Neural cell (in vitro differentiated cells): ENCODE measurements around the gene DAND5. TPM values are rescaled to one million over a fixed set of nuclear protein-coding genes. Genes with fewer than 3 reads are reported as not detected.

ENCODE experiments used
- H2AFZ ChIP-seq: fragments of 200-600, 300-800 bp; sonication (generic), shearing (Covaris generic); 2 replicates; pipeline ENCODE4 v1.6.0; 2014; ENCODE audit warnings: low read depth, mild to moderate bottlenecking, antibody characterized with exemption, low read length, moderate library complexity
- H3F3A ChIP-seq: fragments of 200-600 bp; shearing (Covaris generic); 2 replicates; pipeline ENCODE4 v1.6.1; 2016; ENCODE audit warnings: mild to moderate bottlenecking, moderate library complexity, mixed read lengths, antibody characterized with exemption, low read length; ENCODE audit not compliant: insufficient read depth, poor library complexity, severe bottlenecking
- H3K27ac ChIP-seq: fragments of 200-600, 300-800 bp; sonication (generic), shearing (Covaris generic); 2 replicates; pipeline ENCODE4 v1.5.1; 2014; ENCODE audit warnings: mild to moderate bottlenecking, low read length, moderate library complexity
- H3K27me3 ChIP-seq: fragments of 300-800, 200-600 bp; sonication (generic), shearing (Covaris generic); 2 replicates; pipeline ENCODE4 v1.6.0; 2014; ENCODE audit warnings: mild to moderate bottlenecking, low read depth, low read length, moderate library complexity; ENCODE audit not compliant: insufficient read depth
- H3K36me3 ChIP-seq: fragments of 300-800, 200-600 bp; sonication (generic), shearing (Covaris generic); 2 replicates; pipeline ENCODE4 v1.5.1; 2014; ENCODE audit warnings: mild to moderate bottlenecking, antibody characterized with exemption, low read length, moderate library complexity; ENCODE audit not compliant: insufficient read depth
- H3K4me2 ChIP-seq: fragments of 300-800, 200-600 bp; sonication (generic), shearing (Covaris generic); 2 replicates; pipeline ENCODE4 v1.6.0; 2014; ENCODE audit warnings: mild to moderate bottlenecking, low read length
- H3K4me3 ChIP-seq: fragments of 300-800, 200-600 bp; sonication (generic), shearing (Covaris generic); 2 replicates; pipeline ENCODE4 v1.5.1; 2014; ENCODE audit warnings: mild to moderate bottlenecking, low read length, moderate library complexity
- H3K79me2 ChIP-seq: fragments of 200-600 bp; shearing (Covaris generic); replicated peaks from 2 replicates; pipeline ENCODE4 v1.6.0; 2014; ENCODE audit warnings: mild to moderate bottlenecking, low read length, moderate library complexity; ENCODE audit not compliant: insufficient read depth
- H3K9ac ChIP-seq: fragments of 300-800, 200-600 bp; sonication (generic), shearing (Covaris generic); 2 replicates; pipeline ENCODE4 v1.6.1; 2016; ENCODE audit warnings: mild to moderate bottlenecking, low read length, mixed read lengths
- H3K9me2 ChIP-seq: fragments of 200-600 bp; shearing (Covaris generic); 2 replicates; pipeline ENCODE4 v1.6.1; 2016; ENCODE audit warnings: mild to moderate bottlenecking, low read length, mixed read lengths; ENCODE audit not compliant: insufficient read depth
- H3K9me3 ChIP-seq: fragments of 200-600, 300-800 bp; sonication (generic), shearing (Covaris generic); 2 replicates; pipeline ENCODE4 v1.6.1; 2016; ENCODE audit warnings: mild to moderate bottlenecking, mixed run types, low read length, moderate library complexity, mixed read lengths
- H4K20me1 ChIP-seq: fragments of 200-600 bp; shearing (Covaris generic); 2 replicates; pipeline ENCODE4 v1.6.1; 2016; ENCODE audit warnings: mild to moderate bottlenecking, mixed run types; ENCODE audit not compliant: insufficient read depth
- EP300 ChIP-seq: fragments of 450-650 bp; conservative IDR thresholded peaks from 2 replicates; pipeline ENCODE4 v1.6.1; 2014; ENCODE audit warnings: antibody characterized with exemption, mild to moderate bottlenecking, moderate library complexity; ENCODE audit not compliant: poor library complexity, severe bottlenecking
- EZH2 ChIP-seq: fragments of 200-600, 300-800 bp; shearing (Covaris generic), sonication (generic); IDR thresholded peaks from 2 replicates; pipeline ENCODE4 v1.6.1; 2014; ENCODE audit warnings: antibody characterized with exemption, low read length, borderline replicate concordance, mild to moderate bottlenecking; ENCODE audit not compliant: insufficient read depth, poor library complexity, severe bottlenecking
- MXI1 ChIP-seq: fragments of 450-650 bp; conservative IDR thresholded peaks from 2 replicates; pipeline ENCODE4 v1.6.1; 2014; ENCODE audit warnings: antibody characterized with exemption, mild to moderate bottlenecking; ENCODE audit not compliant: poor library complexity, severe bottlenecking
- POLR2AphosphoS5 ChIP-seq: IDR thresholded peaks from 2 replicates; pipeline ENCODE4 v1.6.1; 2012
- RAD21 ChIP-seq: fragments of 450-650 bp; conservative IDR thresholded peaks from 2 replicates; pipeline ENCODE4 v1.6.1; 2014; ENCODE audit warnings: antibody characterized with exemption, mild to moderate bottlenecking, moderate library complexity
- SMC3 ChIP-seq: fragments of 450-650 bp; conservative IDR thresholded peaks from 2 replicates; pipeline ENCODE4 v1.6.1; 2014; ENCODE audit warnings: antibody characterized with exemption, mild to moderate bottlenecking, moderate library complexity; ENCODE audit not compliant: poor library complexity
- TAF1 ChIP-seq: IDR thresholded peaks from 2 replicates; pipeline ENCODE4 v1.6.1; 2012; ENCODE audit warnings: low read depth
- polyA plus RNA-seq: library from polyadenylated mRNA; depleted of rRNA; stranded (reverse); fragments of >200 nt; gene quantifications from 2 replicates; pipeline ENCODE4 v1.2.3, GENCODE V29; 2014
- TF ChIP-seq, protein P1 (sequence below): fragments of 450-650 bp; IDR thresholded peaks from 2 replicates; pipeline ENCODE4 v1.5.1; 2014; ENCODE audit warnings: antibody characterized with exemption, mild to moderate bottlenecking, moderate library complexity; ENCODE audit not compliant: poor library complexity, severe bottlenecking
- TF ChIP-seq, protein P2 (sequence below): IDR thresholded peaks from 2 replicates; pipeline ENCODE4 v1.6.1; 2012; ENCODE audit warnings: borderline replicate concordance

DAND5 gene
- polyA plus RNA-seq, 1 donor from 2014 or later = not detected

DNA sequence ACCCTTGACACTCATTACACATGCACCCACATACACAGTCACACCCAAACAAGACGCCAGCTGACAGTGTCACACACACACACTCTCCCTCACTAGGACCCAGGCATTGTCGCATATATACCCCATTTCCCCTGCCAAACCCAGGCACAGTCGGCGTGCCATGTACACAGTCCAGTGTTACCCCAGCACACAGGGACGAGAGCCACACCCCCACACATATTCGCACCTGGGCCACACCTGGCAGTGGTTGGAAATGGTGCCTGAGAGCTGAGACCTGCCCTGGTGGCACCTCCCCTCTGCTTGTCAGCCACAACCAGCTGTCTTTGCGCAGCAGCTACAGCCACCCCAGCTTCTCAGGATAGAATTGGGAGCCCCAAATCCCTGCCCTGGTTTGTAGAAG lies 34.9 kb downstream of the DAND5 start:
- Histone ChIP-seq H2AFZ (no peak overlapping the region), H3K27ac (no peak overlapping the region), H4K20me1 (no peaks in the 10 kb centered on the region), H3K36me3 (no peaks in the 10 kb centered on the region), H3K9me2 (no peaks in the 10 kb centered on the region), H3K27me3 (peaks cover 94% of the 10 kb centered on the region), H3K4me2 (no peak overlapping the region), H3K4me3 (no peak overlapping the region), H3K9ac (no peak overlapping the region), H3K9me3 (no peaks in the 10 kb centered on the region), H3K79me2 (no peaks in the 10 kb centered on the region), H3F3A (no peaks in the 10 kb centered on the region)
- TF ChIP-seq POLR2AphosphoS5 (no peak), EZH2 (no peak), SMC3 (no peak), TAF1 (no peak), EP300 (no peak), RAD21 (no peak), MXI1 (no peak)
- TF ChIP-seq, protein P1, sequence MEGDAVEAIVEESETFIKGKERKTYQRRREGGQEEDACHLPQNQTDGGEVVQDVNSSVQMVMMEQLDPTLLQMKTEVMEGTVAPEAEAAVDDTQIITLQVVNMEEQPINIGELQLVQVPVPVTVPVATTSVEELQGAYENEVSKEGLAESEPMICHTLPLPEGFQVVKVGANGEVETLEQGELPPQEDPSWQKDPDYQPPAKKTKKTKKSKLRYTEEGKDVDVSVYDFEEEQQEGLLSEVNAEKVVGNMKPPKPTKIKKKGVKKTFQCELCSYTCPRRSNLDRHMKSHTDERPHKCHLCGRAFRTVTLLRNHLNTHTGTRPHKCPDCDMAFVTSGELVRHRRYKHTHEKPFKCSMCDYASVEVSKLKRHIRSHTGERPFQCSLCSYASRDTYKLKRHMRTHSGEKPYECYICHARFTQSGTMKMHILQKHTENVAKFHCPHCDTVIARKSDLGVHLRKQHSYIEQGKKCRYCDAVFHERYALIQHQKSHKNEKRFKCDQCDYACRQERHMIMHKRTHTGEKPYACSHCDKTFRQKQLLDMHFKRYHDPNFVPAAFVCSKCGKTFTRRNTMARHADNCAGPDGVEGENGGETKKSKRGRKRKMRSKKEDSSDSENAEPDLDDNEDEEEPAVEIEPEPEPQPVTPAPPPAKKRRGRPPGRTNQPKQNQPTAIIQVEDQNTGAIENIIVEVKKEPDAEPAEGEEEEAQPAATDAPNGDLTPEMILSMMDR = no peak
- TF ChIP-seq, protein P2, sequence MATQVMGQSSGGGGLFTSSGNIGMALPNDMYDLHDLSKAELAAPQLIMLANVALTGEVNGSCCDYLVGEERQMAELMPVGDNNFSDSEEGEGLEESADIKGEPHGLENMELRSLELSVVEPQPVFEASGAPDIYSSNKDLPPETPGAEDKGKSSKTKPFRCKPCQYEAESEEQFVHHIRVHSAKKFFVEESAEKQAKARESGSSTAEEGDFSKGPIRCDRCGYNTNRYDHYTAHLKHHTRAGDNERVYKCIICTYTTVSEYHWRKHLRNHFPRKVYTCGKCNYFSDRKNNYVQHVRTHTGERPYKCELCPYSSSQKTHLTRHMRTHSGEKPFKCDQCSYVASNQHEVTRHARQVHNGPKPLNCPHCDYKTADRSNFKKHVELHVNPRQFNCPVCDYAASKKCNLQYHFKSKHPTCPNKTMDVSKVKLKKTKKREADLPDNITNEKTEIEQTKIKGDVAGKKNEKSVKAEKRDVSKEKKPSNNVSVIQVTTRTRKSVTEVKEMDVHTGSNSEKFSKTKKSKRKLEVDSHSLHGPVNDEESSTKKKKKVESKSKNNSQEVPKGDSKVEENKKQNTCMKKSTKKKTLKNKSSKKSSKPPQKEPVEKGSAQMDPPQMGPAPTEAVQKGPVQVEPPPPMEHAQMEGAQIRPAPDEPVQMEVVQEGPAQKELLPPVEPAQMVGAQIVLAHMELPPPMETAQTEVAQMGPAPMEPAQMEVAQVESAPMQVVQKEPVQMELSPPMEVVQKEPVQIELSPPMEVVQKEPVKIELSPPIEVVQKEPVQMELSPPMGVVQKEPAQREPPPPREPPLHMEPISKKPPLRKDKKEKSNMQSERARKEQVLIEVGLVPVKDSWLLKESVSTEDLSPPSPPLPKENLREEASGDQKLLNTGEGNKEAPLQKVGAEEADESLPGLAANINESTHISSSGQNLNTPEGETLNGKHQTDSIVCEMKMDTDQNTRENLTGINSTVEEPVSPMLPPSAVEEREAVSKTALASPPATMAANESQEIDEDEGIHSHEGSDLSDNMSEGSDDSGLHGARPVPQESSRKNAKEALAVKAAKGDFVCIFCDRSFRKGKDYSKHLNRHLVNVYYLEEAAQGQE = no peak

DNA sequence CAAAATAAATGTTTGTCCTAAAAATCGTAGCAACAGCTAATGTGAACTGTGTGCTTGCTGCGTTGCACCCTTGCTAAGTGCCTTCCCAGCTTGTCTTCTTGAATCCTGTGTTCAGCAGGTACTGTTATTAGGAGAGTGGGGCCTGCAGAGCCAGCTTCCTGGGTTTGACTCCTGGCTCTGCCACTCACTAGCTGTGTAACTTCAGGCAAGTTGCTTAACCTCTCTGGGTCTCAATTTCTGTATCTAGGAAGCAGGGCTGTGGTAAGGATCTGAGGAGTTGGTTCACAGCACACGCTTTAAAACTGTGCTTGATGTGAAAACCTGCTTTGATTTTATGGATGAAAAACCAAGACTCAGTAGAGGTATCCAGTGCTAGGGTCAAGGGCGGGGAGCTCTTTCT lies 35.9 kb downstream of the DAND5 start:
- H2AFZ ChIP-seq = no peak overlapping the region
- no peaks in the 10 kb centered on the region for H3K79me2 ChIP-seq
- H3K27me3 ChIP-seq = peaks cover 95% of the 10 kb centered on the region
- no peaks in the 10 kb centered on the region for H3K9me3 ChIP-seq
- no peak overlapping the region for H3K9ac ChIP-seq
- no peaks in the 10 kb centered on the region for H3K9me2 ChIP-seq
- no peaks in the 10 kb centered on the region for H3F3A ChIP-seq
- H3K27ac ChIP-seq = no peak overlapping the region
- H4K20me1 ChIP-seq = no peaks in the 10 kb centered on the region
- no peak overlapping the region for H3K4me3 ChIP-seq
- TF ChIP-seq TAF1 = no peak
- TF ChIP-seq POLR2AphosphoS5 = no peak
- TF ChIP-seq RAD21 = no peak
- no peak for TF ChIP-seq MXI1
- TF ChIP-seq, protein P2 = no peak
- no peak for TF ChIP-seq SMC3
- TF ChIP-seq EP300 = no peak
- TF ChIP-seq, protein P1 = no peak
- no peak for TF ChIP-seq EZH2
- H3K36me3 ChIP-seq = no peaks in the 10 kb centered on the region
- H3K4me2 ChIP-seq = no peak overlapping the region
